Activated CD4-positive, CD25-positive, alpha-beta regulatory T cell treated with anti-CD3 and anti-CD28 coated beads, Interleukin-2, amount 50 U/mL, for 24 hours (primary cell): ENCODE results near the gene CDYL2.

Source experiments
- ATAC-seq, 2 donors: fragments of 150-1000 bp; cut with Tn5 transposase; one replicate each; pipeline ENCODE4 v1.10.0; 2021; ENCODE audit warnings: mild to moderate bottlenecking in 1 of 2, moderate library complexity in 1 of 2

CDYL2 gene

GRCh38 chr16:80618862-80619648, 185.3 kb downstream of the CDYL2 start:
- no peak for ATAC-seq

GRCh38 chr16:80616362-80616761, 188.0 kb downstream of the CDYL2 start:
- ATAC-seq: no peak

- ATAC-seq: no peak
Measured at GRCh38 chr16:80615735-80616134, 188.7 kb downstream of the CDYL2 start.

GRCh38 chr16:80614908-80615671, 189.3 kb downstream of the CDYL2 start:
- no peak for ATAC-seq

- no peak for ATAC-seq
Measured at GRCh38 chr16:80612461-80613017, 191.9 kb downstream of the CDYL2 start.

GRCh38 chr16:80611930-80612327, 192.5 kb downstream of the CDYL2 start:
- no peak for ATAC-seq

GRCh38 chr16:80611171-80611929, 193.0 kb downstream of the CDYL2 start:
- no peak for ATAC-seq

GRCh38 chr16:80610481-80611156, 193.8 kb downstream of the CDYL2 start:
- ATAC-seq: no peak

GRCh38 chr16:80608946-80609345, 195.5 kb downstream of the CDYL2 start:
- ATAC-seq: no peak

- ATAC-seq: no peak
Measured at GRCh38 chr16:80607204-80607603, 197.2 kb downstream of the CDYL2 start.

- ATAC-seq: no peak
Measured at GRCh38 chr16:80606221-80606766, 198.1 kb downstream of the CDYL2 start.

GRCh38 chr16:80604600-80605355, 199.6 kb downstream of the CDYL2 start:
- ATAC-seq: peak; percentile 72 to 86

- ATAC-seq: no peak
Measured at GRCh38 chr16:80602894-80603293, 201.5 kb downstream of the CDYL2 start.

- ATAC-seq: no peak
Measured at GRCh38 chr16:80601182-80601581, 203.2 kb downstream of the CDYL2 start.

- no peak for ATAC-seq
Measured at GRCh38 chr16:80599466-80599865, 204.9 kb downstream of the CDYL2 start.

- ATAC-seq: no peak
Measured at GRCh38 chr16:80596507-80597207, 207.7 kb downstream of the CDYL2 start.

- no peak for ATAC-seq
Measured at GRCh38 chr16:80594756-80595155, 209.6 kb downstream of the CDYL2 start.

GRCh38 chr16:80592273-80592672, 212.1 kb downstream of the CDYL2 start:
- ATAC-seq: no peak

GRCh38 chr16:80591071-80591915, 213.1 kb downstream of the CDYL2 start:
- peak; percentile 73 to 78 for ATAC-seq

GRCh38 chr16:80587071-80587470, 217.3 kb downstream of the CDYL2 start:
- no peak for ATAC-seq
